Type B pancreatic cell (in vitro differentiated cells): ENCODE data around the gene HNRNPA2B1. TPM values are rescaled to one million over a fixed set of nuclear protein-coding genes. Genes with fewer than 3 reads are reported as not detected.

Source experiments
- DNase-seq: peaks from one replicate; pipeline ENCODE4 v3.0.0; 2021; ENCODE audit warnings: mixed read lengths; ENCODE audit not compliant: unreplicated experiment; ENCODE audit errors: extremely low spot score
- H3K27ac Mint-ChIP-seq: 2 replicates; pipeline ENCODE4 v1.8.0; 2021; ENCODE audit warnings: mild to moderate bottlenecking, mixed read lengths
- H3K27me3 Mint-ChIP-seq: 2 replicates; pipeline ENCODE4 v1.8.0; 2021; ENCODE audit warnings: mixed read lengths
- H3K36me3 Mint-ChIP-seq: 2 replicates; pipeline ENCODE4 v1.8.0; 2021; ENCODE audit warnings: mixed read lengths
- H3K4me1 Mint-ChIP-seq: one replicate; pipeline ENCODE4 v1.8.0; 2021; ENCODE audit warnings: mixed read lengths; ENCODE audit not compliant: unreplicated experiment
- H3K4me3 Mint-ChIP-seq: 2 replicates; pipeline ENCODE4 v1.8.0; 2021; ENCODE audit warnings: mild to moderate bottlenecking, mixed read lengths
- H3K9me3 Mint-ChIP-seq: 2 replicates; pipeline ENCODE4 v1.8.0; 2021; ENCODE audit warnings: mixed read lengths
- CTCF ChIP-seq: fragments of 200-600 bp; sonication (generic); conservative IDR thresholded peaks from 2 replicates; pipeline ENCODE4 v1.5.0; 2021; ENCODE audit warnings: antibody characterized with exemption, mild to moderate bottlenecking
- total RNA-seq: library from RNA; stranded (reverse); gene quantifications from 2 replicates; pipeline ENCODE4 v1.2.1, GENCODE V29; 2021; ENCODE audit warnings: low replicate concordance

Gene HNRNPA2B1
- total RNA-seq, 1 donor from 2014 or later = 733 TPM

DNA sequence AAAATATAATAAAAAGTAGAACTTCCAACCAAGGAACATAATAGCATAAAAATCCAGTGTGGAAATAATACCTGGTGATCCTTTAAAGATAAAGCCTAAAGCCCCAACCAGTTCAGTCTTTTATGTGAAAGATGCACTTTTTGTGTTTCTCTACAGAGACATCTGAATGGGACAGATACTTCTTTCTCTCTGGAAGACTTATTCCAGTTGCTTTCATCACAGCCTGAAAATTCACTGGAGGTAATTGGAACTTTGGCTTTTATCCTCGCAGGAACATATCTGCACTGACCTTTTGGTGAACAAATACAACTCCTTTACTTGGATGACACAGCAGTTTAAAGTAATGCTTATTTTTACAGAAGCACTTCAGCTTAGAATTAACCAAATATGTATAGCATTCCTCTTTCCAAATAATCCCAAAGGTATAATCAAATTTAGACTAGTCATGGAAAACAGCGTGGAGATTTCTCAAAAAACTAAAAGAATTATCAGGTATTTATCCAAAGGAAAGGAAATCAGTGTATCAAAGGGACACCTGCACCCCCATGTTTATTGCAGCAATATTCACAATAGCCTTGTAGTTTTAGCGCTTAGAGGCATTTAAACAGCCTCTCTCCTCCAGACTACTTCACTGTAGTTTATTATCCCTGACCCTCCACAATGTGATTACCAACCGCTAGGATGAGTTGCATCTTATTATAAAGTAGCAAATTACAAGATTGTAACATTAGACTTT, 16.8 kb downstream of the HNRNPA2B1 start:
- TF ChIP-seq CTCF = no peak
- peaks cover 9% of the 10 kb centered on the region for H3K36me3 Mint-ChIP-seq
- peak overlapping the region; percentile 50 for H3K27ac Mint-ChIP-seq
- H3K27me3 Mint-ChIP-seq = no peaks in the 10 kb centered on the region
- DNase-seq = no peak
- H3K4me3 Mint-ChIP-seq = no peak overlapping the region
- H3K9me3 Mint-ChIP-seq = no peaks in the 10 kb centered on the region
- H3K4me1 Mint-ChIP-seq = peaks cover 6% of the 10 kb centered on the region

DNA sequence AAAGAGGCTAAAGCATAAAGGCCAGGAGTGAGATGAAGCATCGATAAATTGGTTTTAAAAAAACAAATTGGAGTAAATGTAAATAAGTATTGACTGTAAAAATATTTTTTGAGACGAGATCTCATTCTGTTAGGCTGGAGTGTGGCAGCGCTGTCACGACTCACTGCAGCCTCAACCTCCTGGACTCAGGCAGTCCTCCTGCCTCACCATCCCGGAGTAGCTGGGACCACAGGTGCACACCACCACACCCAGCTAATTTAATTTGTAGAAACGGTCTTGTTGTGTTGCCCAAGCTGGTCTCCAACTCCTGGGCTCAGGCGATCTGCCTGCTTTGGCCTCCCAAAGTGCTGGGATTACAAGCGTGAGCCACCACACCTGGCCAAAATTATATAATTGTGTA, 17.8 kb downstream of the HNRNPA2B1 start:
- DNase-seq = no peak
- Mint-ChIP-seq H3K9me3 (no peaks in the 10 kb centered on the region), H3K27me3 (no peaks in the 10 kb centered on the region), H3K36me3 (peaks cover 4% of the 10 kb centered on the region), H3K27ac (no peak overlapping the region), H3K4me3 (no peak overlapping the region), H3K4me1 (peaks cover 8% of the 10 kb centered on the region)
- no peak for TF ChIP-seq CTCF

- no peak for DNase-seq
- TF ChIP-seq CTCF = no peak
- Mint-ChIP-seq H3K4me3 (no peak overlapping the region), H3K27me3 (no peaks in the 10 kb centered on the region), H3K36me3 (peaks cover 4% of the 10 kb centered on the region), H3K9me3 (no peaks in the 10 kb centered on the region), H3K27ac (no peak overlapping the region), H3K4me1 (peaks cover 9% of the 10 kb centered on the region)
Measured at GRCh38 chr7:26182283-26182682, 18.3 kb downstream of the HNRNPA2B1 start.

DNA sequence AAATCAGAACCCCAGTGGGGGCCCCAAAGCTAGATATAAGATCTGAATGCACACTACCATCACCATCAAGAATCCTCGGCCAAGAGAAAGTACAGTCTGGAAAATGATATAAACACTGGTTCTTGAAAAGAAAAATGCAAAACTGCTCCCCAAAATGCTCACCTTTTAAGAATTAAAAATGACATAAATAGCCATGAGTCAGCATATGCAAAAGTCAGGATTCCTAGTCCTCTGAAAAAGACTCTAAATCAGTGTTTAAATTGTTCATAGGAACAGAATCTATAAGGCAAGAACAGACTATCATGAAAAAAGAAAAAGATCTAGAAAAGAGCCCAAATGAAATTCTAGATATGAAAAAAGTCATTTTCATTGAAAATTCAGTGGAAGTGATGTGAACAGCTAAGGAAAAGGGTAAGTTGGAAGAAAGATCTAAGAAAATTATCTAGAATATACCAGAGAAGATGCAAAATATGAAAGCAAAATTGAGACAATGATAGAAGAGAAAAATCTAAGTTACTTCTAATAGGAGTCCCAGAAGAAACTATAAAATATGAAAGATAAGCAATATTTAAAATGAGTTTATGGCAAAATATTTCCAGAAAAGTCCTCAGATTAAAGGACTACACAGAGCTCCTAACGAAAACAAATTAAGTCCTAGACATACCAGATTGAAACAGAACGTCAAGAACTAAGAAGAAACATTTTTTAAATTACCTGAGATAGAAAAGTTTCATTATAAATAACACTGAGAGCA, 18.9 kb downstream of the HNRNPA2B1 start:
- DNase-seq = no peak
- H3K4me1 Mint-ChIP-seq = peaks cover 9% of the 10 kb centered on the region
- H3K9me3 Mint-ChIP-seq = no peaks in the 10 kb centered on the region
- no peak for TF ChIP-seq CTCF
- peak overlapping the region; percentile 10 for H3K27ac Mint-ChIP-seq
- no peaks in the 10 kb centered on the region for H3K27me3 Mint-ChIP-seq
- peaks cover 4% of the 10 kb centered on the region for H3K36me3 Mint-ChIP-seq
- H3K4me3 Mint-ChIP-seq = no peak overlapping the region

DNA sequence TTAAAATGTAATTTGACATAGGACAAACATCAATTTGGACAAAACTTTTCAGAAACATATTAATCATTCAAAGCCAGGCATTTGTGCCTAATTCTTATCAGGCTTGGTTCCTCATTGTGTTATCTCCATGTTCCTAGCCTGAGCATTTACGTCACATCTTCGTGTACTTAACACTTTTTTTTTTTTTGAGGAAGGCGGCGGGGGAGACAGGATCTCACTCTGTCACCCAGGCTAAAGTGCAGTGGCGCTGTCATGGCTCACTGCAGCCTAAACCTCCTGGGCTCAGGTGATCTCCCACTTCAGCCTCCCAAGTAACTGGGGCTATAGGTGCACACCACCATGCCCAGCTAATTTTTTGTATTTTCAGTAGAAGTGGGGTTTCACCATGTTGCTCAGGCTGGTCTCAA, 19.8 kb downstream of the HNRNPA2B1 start:
- H3K27ac Mint-ChIP-seq = no peak overlapping the region

More for the DNA sequence above, 19.8 kb downstream of the HNRNPA2B1 start:
- H3K27me3 Mint-ChIP-seq = no peaks in the 10 kb centered on the region
- DNase-seq = no peak
- H3K36me3 Mint-ChIP-seq = no peaks in the 10 kb centered on the region
- no peaks in the 10 kb centered on the region for H3K9me3 Mint-ChIP-seq
- no peak overlapping the region for H3K4me3 Mint-ChIP-seq
- H3K4me1 Mint-ChIP-seq = peaks cover 9% of the 10 kb centered on the region
- no peak for TF ChIP-seq CTCF
